Lower lobe of right lung (tissue), 2 donors: Measurements from ENCODE around the gene PLVAP. TPM values are rescaled to one million over a fixed set of nuclear protein-coding genes. Genes with fewer than 3 reads are reported as not detected.

Experiments
- ATAC-seq, 2 donors: fragments of 200-7000 bp; cut with Tn5 transposase; one replicate each; pipeline ENCODE4 v1.9.1; 2020 to 2022; ENCODE audit warnings: mild to moderate bottlenecking in 2 of 2, moderate library complexity in 2 of 2
- DNase-seq: peaks from one replicate; pipeline ENCODE4 v3.0.0-alpha.2; 2020
- H3K27ac ChIP-seq: fragments of 200-600 bp; one replicate; pipeline ENCODE4 v1.8.0; 2022
- H3K27me3 ChIP-seq: fragments of 200-600 bp; one replicate; pipeline ENCODE4 v1.8.0; 2022; ENCODE audit warnings: low read depth
- H3K36me3 ChIP-seq: fragments of 200-600 bp; one replicate; pipeline ENCODE4 v1.8.0; 2022; ENCODE audit warnings: mild to moderate bottlenecking
- H3K4me1 ChIP-seq: fragments of 200-600 bp; one replicate; pipeline ENCODE4 v1.8.0; 2022
- H3K4me3 ChIP-seq: fragments of 200-600 bp; one replicate; pipeline ENCODE4 v1.8.0; 2022; ENCODE audit warnings: mild to moderate bottlenecking
- H3K9me3 ChIP-seq: fragments of 200-600 bp; one replicate; pipeline ENCODE4 v1.8.0; 2022
- CTCF ChIP-seq: fragments of 200-600 bp; IDR thresholded peaks from one replicate; pipeline ENCODE4 v1.8.0; 2022; ENCODE audit warnings: antibody characterized with exemption, mild to moderate bottlenecking
- intact Hi-C: fragments of 100-400 bp; cut with DNase I; formaldehyde crosslinking; loops from one replicate; pipeline ENCODE4 v1.11.0; 2022
- total RNA-seq: library from RNA; stranded (reverse); fragmentation: NEBNext Ultra II Directional; extraction: Animal tissue kit (Norgen Biotek cat#: 25700); gene quantifications from one replicate; pipeline ENCODE4 v1.2.1, GENCODE V29; 2021
- donor health status: DM: no; HTN: yes; CAD: no; lungs with severe emphysema.

The PLVAP gene
- total RNA-seq, 1 donor from 2014 or later, result 25.9 TPM

GRCh38 chr19:17389957-17390664 is 13.0 kb upstream of the PLVAP start:
- H3K27ac ChIP-seq, result peak overlapping the region; percentile 26
- DNase-seq (no peak), ATAC-seq (peak in 1 of 2 donors; percentile 3)
- no peaks in the 10 kb centered on the region for H3K36me3 ChIP-seq
- no peaks in the 10 kb centered on the region for H3K9me3 ChIP-seq
- peaks cover 4% of the 10 kb centered on the region for H3K27me3 ChIP-seq
- no peak for TF ChIP-seq CTCF
- peaks cover 31% of the 10 kb centered on the region for H3K4me1 ChIP-seq
- H3K4me3 ChIP-seq, result peak overlapping the region; percentile 50
- intact Hi-C loops, result loop anchor here (5.0 kb wide), 1 partner anchor 43 kb away; no protein-coding TSS in a partner anchor

- peaks cover 25% of the 10 kb centered on the region for H3K4me1 ChIP-seq
- H3K27ac ChIP-seq, result no peak overlapping the region
- intact Hi-C loops, result loop anchor here (5.0 kb wide), 1 partner anchor 42 kb away; no protein-coding TSS in a partner anchor
- H3K27me3 ChIP-seq, result peaks cover 4% of the 10 kb centered on the region
- DNase-seq, result no peak
- TF ChIP-seq CTCF, result no peak
- no peak overlapping the region for H3K4me3 ChIP-seq
- H3K9me3 ChIP-seq, result no peaks in the 10 kb centered on the region
- ATAC-seq, result no peak
- no peaks in the 10 kb centered on the region for H3K36me3 ChIP-seq
These were observed 12.1 kb upstream of the PLVAP start for GRCh38 chr19:17389288-17389687.

- H3K27me3 ChIP-seq, result no peaks in the 10 kb centered on the region
- ATAC-seq (peak; percentile 62 to 69), DNase-seq (peak; percentile 79)
- H3K27ac ChIP-seq, result no peak overlapping the region
- no peak overlapping the region for H3K4me3 ChIP-seq
- no peaks in the 10 kb centered on the region for H3K36me3 ChIP-seq
- H3K4me1 ChIP-seq, result peaks cover 22% of the 10 kb centered on the region
- intact Hi-C loops, result loop anchor here (5.0 kb wide), 1 partner anchor 39 kb away; no protein-coding TSS in a partner anchor
- H3K9me3 ChIP-seq, result no peaks in the 10 kb centered on the region
- TF ChIP-seq CTCF, result peak; percentile 94
These were observed 8.9 kb upstream of the PLVAP start for GRCh38 chr19:17385878-17386611.

- ATAC-seq, result no peak
- Histone ChIP-seq H3K36me3 (no peaks in the 10 kb centered on the region), H3K4me3 (no peak overlapping the region), H3K27ac (no peak overlapping the region), H3K9me3 (no peaks in the 10 kb centered on the region), H3K4me1 (peaks cover 31% of the 10 kb centered on the region), H3K27me3 (peaks cover 3% of the 10 kb centered on the region)
- intact Hi-C loops, result no loop called here
- DNase-seq, result no peak
- TF ChIP-seq CTCF, result no peak
These were observed 3.4 kb upstream of the PLVAP start for GRCh38 chr19:17380426-17381138.

GRCh38 chr19:17379221-17379631 is 2.1 kb upstream of the PLVAP start:
- no peak for DNase-seq
- Histone ChIP-seq H3K4me1 (peaks cover 31% of the 10 kb centered on the region), H3K27me3 (peaks cover 3% of the 10 kb centered on the region), H3K36me3 (no peaks in the 10 kb centered on the region), H3K27ac (no peak overlapping the region), H3K9me3 (no peaks in the 10 kb centered on the region), H3K4me3 (no peak overlapping the region)
- no peak for TF ChIP-seq CTCF
- intact Hi-C loops, result no loop called here
- no peak for ATAC-seq
